HG02884 (cell line): ENCODE results near the gene TSC22D4.

ENCODE experiments used
- ATAC-seq: cut with Tn5 transposase; IDR thresholded peaks from one replicate; pipeline ENCODE4 v1.9.1; 2021; ENCODE audit warnings: mild to moderate bottlenecking, moderate library complexity; ENCODE audit not compliant: unreplicated experiment

Gene TSC22D4

GRCh38 chr7:100493476-100494264 lies 14.7 kb upstream of the TSC22D4 start:
- ATAC-seq, result no peak

GRCh38 chr7:100492738-100493475 lies 13.9 kb upstream of the TSC22D4 start:
- no peak for ATAC-seq

GRCh38 chr7:100491192-100491578 lies 12.2 kb upstream of the TSC22D4 start:
- no peak for ATAC-seq

- no peak for ATAC-seq
Observed at GRCh38 chr7:100490483-100491191, 11.6 kb upstream of the TSC22D4 start.

DNA sequence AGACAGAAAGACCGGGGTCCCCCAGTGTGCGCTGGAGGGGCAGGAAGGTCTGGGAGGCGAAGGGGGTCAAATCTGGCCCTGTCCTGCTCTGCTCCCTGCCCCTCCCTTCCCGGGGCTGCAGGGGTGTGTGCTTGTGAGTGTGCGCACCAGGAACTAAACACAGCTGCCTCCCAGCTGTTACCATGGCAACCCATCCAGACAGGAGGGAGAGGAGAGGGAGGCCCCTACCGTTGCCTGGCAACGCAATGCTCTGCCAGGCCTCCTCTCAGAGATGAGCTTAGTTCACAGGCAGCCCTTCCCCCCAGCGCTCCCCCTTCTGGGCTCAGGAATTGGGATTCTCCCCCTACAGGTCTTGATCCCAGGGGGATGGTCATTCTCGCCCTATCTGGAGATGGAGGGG lies 10.8 kb upstream of the TSC22D4 start:
- no peak for ATAC-seq

- no peak for ATAC-seq
Observed at GRCh38 chr7:100489121-100489520, 10.1 kb upstream of the TSC22D4 start.

DNA sequence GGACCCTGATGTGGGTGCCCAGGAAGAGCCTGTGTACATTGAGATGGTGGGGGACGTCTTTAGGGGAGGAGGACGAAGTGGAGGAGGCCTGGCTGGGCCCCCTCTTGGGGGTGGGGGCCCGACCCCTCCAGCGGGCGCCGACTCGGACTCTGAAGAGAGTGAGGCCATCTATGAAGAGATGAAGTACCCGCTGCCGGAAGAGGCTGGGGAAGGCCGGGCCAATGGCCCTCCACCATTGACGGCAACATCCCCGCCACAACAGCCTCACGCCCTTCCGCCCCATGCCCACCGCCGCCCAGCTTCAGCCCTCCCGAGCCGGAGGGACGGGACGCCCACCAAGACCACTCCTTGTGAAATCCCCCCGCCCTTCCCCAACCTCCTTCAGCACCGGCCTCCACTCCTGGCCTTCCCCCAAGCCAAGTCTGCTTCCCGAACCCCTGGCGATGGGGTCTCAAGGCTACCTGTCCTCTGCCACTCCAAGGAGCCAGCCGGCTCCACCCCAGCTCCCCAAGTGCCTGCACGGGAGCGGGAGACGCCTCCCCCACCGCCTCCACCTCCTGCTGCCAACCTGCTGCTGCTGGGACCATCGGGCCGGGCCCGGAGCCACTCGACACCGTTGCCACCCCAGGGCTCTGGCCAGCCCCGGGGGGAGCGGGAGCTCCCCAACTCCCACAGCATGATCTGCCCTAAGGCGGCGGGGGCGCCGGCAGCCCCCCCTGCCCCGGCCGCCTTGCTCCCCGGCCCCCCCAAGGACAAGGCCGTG lies 9.5 kb upstream of the TSC22D4 start:
- no peak for ATAC-seq

DNA sequence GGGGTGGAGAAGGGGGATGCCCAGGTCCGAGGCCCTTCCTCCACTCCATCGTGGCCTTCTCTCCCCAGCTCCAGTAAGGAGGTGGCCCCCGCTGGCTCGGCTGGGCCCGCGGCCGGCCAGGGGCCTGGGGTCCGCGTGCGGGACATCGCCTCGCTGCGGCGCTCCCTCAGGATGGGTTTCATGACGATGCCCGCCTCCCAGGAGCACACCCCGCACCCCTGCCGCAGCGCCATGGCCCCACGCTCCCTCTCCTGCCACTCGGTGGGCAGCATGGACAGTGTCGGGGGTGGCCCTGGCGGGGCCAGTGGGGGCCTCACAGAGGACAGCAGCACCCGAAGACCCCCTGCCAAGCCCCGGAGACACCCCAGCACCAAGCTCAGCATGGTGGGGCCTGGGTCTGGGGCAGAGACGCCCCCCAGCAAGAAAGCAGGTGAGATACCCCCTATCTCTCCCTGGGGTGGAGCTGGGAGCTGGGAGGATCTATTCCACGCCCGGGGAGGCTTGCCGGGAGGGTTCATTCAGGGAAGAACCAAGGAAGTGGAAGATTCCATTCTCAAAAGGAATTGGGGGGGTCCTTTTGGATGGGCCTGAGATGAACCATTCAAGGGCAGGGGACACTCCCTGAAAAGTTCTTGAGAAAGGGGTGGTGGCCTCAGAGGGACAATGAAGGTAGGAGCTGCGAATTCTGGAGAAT lies 7.9 kb upstream of the TSC22D4 start:
- no peak for ATAC-seq

GRCh38 chr7:100486111-100486636 lies 7.2 kb upstream of the TSC22D4 start:
- no peak for ATAC-seq

- no peak for ATAC-seq
Observed at GRCh38 chr7:100485471-100485876, 6.5 kb upstream of the TSC22D4 start.

DNA sequence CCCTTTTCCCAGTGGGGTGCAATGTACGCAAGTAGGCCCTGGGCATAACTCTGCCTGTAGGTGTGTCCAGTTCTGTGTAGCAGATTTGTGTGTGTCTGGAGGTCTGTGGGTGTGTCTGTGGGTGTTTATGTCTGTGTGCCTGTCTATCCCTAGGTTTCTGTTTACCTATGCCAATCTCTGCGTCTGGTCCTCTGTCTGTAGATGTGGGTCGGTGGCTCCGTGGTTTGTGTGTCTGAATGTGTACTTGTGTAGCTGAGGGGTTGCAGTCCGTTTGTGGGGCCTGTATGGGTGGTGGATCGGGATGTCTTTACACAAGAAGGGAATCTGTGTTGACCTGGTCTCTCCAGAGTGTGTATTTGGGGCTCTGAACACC lies 5.6 kb upstream of the TSC22D4 start:
- no peak for ATAC-seq

GRCh38 chr7:100483722-100484672 lies 5.0 kb upstream of the TSC22D4 start, which contains the start of gene NYAP1:
NYAP1 (plus strand) TSS chr7:100483927; CDS start chr7:100485312, 1,385 bp downstream.
- ATAC-seq, result peak; percentile 5

GRCh38 chr7:100483090-100483721 lies 4.2 kb upstream of the TSC22D4 start:
- ATAC-seq, result peak; percentile 43

GRCh38 chr7:100482728-100483089 lies 3.7 kb upstream of the TSC22D4 start:
- ATAC-seq, result no peak

DNA sequence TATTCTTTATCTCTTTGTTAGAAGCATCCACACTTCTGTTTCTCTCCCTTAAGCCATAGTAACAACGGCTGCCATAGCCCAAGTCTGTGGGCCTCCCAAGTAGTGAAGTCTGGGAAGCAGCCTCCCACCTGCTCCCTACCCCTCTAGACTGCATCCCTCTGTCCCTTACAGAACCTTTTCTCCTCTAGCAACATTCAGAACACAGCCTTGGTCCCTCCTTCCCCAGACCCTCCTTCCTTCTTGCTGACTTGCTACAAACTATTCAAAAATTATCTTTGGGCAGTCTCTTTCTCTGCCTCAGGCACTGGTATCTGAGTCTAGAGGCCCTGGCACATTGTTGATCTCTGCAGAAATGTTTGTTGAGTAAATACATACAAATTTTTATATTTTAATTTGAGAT lies 2.5 kb upstream of the TSC22D4 start:
- no peak for ATAC-seq

DNA sequence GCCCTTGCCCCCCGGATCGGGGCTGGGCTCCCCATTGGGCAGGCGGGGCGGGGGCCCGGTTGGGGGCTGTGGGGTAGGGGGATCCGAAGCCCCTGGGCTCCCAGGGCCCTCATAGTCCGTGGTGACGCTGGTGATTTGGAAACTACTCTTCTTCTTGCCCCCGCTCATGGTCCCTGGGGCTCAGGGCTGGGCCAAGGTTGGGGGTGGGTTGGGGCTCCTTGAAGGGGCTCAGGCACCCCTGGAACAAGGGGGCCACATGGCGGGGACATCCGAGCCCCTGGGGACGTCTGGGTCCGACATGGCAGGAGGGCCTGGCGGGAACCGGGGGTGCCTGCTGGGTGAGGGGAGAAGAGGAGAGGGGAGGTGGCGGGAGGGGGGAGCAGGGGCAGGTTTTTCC lies 1.1 kb downstream of the TSC22D4 start:
- no peak for ATAC-seq

DNA sequence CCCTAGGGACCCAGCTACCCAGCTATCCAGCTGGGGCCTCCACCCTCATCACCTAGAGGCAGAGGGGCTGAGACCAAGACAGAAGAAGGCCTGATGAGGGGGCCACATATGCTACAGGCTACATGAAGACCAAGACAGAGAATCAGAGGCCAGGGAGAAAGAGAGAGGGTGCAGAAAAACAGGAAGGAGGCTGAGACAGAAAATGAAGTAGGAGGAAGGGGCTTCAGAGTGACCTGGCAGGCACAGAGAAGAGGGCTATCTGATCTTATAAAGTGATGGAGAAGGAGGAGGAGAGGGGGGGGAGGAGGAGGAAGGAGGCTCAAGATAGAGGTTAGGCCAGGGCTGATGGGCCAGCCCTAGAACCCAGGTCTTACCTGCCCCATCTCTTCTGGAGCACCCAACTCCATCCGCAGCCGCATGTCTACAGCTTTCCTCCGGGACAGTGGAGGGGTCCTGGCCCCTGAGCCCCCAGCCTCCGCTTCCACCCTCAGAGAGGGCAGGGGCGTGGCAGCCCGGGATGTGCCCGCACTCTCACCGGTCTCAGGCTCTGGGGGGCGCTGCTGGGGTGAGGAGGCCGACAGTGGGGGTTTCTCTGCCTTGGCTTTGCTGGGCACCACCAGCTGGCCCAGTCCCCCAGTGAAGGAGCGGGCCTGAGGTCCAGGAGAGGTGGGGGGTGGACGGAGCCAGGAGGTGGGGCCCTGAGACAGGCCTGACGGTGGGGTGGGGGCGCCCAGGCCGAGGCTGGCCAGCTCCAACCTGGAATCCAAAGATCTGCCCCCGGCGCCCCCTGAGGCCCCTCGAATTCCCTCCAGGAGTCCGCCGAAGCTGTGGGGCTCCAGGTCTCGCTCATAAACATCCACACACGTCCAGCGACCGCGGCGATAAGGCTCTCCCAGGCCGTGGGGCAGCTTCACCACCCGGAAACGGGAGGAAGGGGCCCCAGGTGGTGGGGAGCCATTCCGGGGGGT lies 1.8 kb downstream of the TSC22D4 start:
- ATAC-seq, result no peak
